Measurements from ENCODE around the gene LRTM2. TPM values are rescaled to one million over a fixed set of nuclear protein-coding genes. Genes with fewer than 3 reads are reported as not detected.

LRTM2 gene
- total RNA-seq, 1 donor from 2014 or later: not detected

- H3K4me2 ChIP-seq: no peak overlapping the region
- H3K9ac ChIP-seq: no peak overlapping the region
- H3K4me3 ChIP-seq: no peak overlapping the region
- no peaks in the 10 kb centered on the region for H3K79me2 ChIP-seq (ENCODE audit: low read depth)
- TF ChIP-seq EZH2phosphoT487 (IDR thresholded peaks at IDR 0.05): no peak
- TF ChIP-seq EZH2 (IDR thresholded peaks at IDR 0.05): no peak
- no peak for TF ChIP-seq CTCF (IDR thresholded peaks at IDR 0.05)
- peak overlapping the region; percentile 42 for H3K27ac Mint-ChIP-seq
- no peak overlapping the region for H3K4me3 Mint-ChIP-seq
- H3K27ac ChIP-seq: no peak overlapping the region
- H4K20me1 ChIP-seq (ENCODE audit: low read depth): no peaks in the 10 kb centered on the region
- H3K27me3 ChIP-seq: peaks cover 9% of the 10 kb centered on the region
- H3K4me1 Mint-ChIP-seq: peaks cover 64% of the 10 kb centered on the region
- no peak overlapping the region for H2AFZ ChIP-seq (replicated peaks)
- no peak for DNase-seq (ENCODE audit: low spot score)
- H3F3A ChIP-seq (ENCODE audit: low read depth): no peaks in the 10 kb centered on the region
- H3K9me3 Mint-ChIP-seq: no peaks in the 10 kb centered on the region
- no peaks in the 10 kb centered on the region for H3K9me3 ChIP-seq (ENCODE audit: low read depth)
- H3K27me3 Mint-ChIP-seq (ENCODE audit: insufficient read depth, low read depth): peaks cover 18% of the 10 kb centered on the region
- no peaks in the 10 kb centered on the region for H3K36me3 Mint-ChIP-seq
- H3K4me1 ChIP-seq: peaks cover 4% of the 10 kb centered on the region
- H3K36me3 ChIP-seq: no peaks in the 10 kb centered on the region
Measured at GRCh38 chr12:1842183-1842904, 22.0 kb downstream of the LRTM2 start.

GRCh38 chr12:1842905-1843640, 22.7 kb downstream of the LRTM2 start:
- no peak for DNase-seq (ENCODE audit: low spot score)
- Histone ChIP-seq H4K20me1 (ENCODE audit: low read depth) (no peaks in the 10 kb centered on the region), H3K9me3 (ENCODE audit: low read depth) (no peaks in the 10 kb centered on the region), H2AFZ (replicated peaks) (no peak overlapping the region), H3K27me3 (peaks cover 9% of the 10 kb centered on the region), H3K79me2 (ENCODE audit: low read depth) (no peaks in the 10 kb centered on the region), H3K27ac (no peak overlapping the region), H3K4me3 (no peak overlapping the region), H3F3A (ENCODE audit: low read depth) (peaks cover 1% of the 10 kb centered on the region), H3K4me2 (no peak overlapping the region), H3K36me3 (no peaks in the 10 kb centered on the region), H3K9ac (no peak overlapping the region), H3K4me1 (peaks cover 2% of the 10 kb centered on the region)
- H3K27me3 Mint-ChIP-seq (ENCODE audit: insufficient read depth, low read depth): peaks cover 18% of the 10 kb centered on the region
- H3K4me3 Mint-ChIP-seq: no peak overlapping the region
- TF ChIP-seq CTCF (IDR thresholded peaks at IDR 0.05): no peak
- no peak for TF ChIP-seq EZH2phosphoT487 (IDR thresholded peaks at IDR 0.05)
- no peak for TF ChIP-seq EZH2 (IDR thresholded peaks at IDR 0.05)
- H3K4me1 Mint-ChIP-seq: peaks cover 60% of the 10 kb centered on the region
- H3K9me3 Mint-ChIP-seq: no peaks in the 10 kb centered on the region
- no peak overlapping the region for H3K27ac Mint-ChIP-seq
- no peaks in the 10 kb centered on the region for H3K36me3 Mint-ChIP-seq

DNA sequence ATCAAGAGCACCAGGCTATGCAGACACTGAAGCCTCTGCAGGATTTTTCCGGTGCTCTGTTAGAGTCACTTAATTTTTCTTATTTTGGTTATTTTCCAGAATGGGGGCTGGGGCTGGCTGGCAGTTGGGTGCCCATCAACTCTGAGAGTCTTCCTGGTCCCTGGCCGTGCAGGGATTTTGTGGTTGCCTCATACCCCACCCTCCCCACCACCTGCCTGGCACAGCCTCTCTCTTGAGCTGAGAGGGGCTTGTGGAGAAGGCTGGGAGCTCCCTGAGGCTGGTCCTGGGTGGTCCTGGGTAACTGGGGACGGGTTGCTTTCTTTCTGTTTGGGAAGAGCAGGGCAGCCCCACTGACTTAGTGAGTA, 23.3 kb downstream of the LRTM2 start:
- H3K9ac ChIP-seq: no peak overlapping the region
- H3K27me3 ChIP-seq: peaks cover 9% of the 10 kb centered on the region
- peaks cover 6% of the 10 kb centered on the region for H3K4me1 ChIP-seq
- H3F3A ChIP-seq (ENCODE audit: low read depth): peaks cover 3% of the 10 kb centered on the region
- Mint-ChIP-seq H3K4me1 (peaks cover 57% of the 10 kb centered on the region), H3K27me3 (ENCODE audit: insufficient read depth, low read depth) (peaks cover 18% of the 10 kb centered on the region), H3K27ac (no peak overlapping the region), H3K9me3 (no peaks in the 10 kb centered on the region), H3K36me3 (no peaks in the 10 kb centered on the region), H3K4me3 (no peak overlapping the region)
- no peaks in the 10 kb centered on the region for H3K9me3 ChIP-seq (ENCODE audit: low read depth)
- no peak overlapping the region for H2AFZ ChIP-seq (replicated peaks)
- no peak overlapping the region for H3K4me2 ChIP-seq
- no peaks in the 10 kb centered on the region for H4K20me1 ChIP-seq (ENCODE audit: low read depth)
- no peak overlapping the region for H3K27ac ChIP-seq
- no peaks in the 10 kb centered on the region for H3K36me3 ChIP-seq
- DNase-seq (ENCODE audit: low spot score): no peak
- no peaks in the 10 kb centered on the region for H3K79me2 ChIP-seq (ENCODE audit: low read depth)
- no peak for TF ChIP-seq CTCF (IDR thresholded peaks at IDR 0.05)
- no peak for TF ChIP-seq EZH2phosphoT487 (IDR thresholded peaks at IDR 0.05)
- TF ChIP-seq EZH2 (IDR thresholded peaks at IDR 0.05): no peak
- no peak overlapping the region for H3K4me3 ChIP-seq
